ENCODE results near the gene CADPS. TPM values are rescaled to one million over a fixed set of nuclear protein-coding genes. Genes with fewer than 3 reads are reported as not detected.

CADPS gene
- total RNA-seq, 1 donor, result 3.7 TPM

GRCh38 chr3:62823461-62824050 lies 51.7 kb downstream of the CADPS start:
- DNase-seq (ENCODE audit: low read depth), result no peak
- no peak for TF ChIP-seq CTCF (IDR thresholded peaks at IDR 0.05; ENCODE audit: insufficient read depth, low read length)
- no peak overlapping the region for H3K4me3 ChIP-seq (ENCODE audit: low read depth, low read length)

- no peak for DNase-seq (ENCODE audit: low read depth)
Observed at GRCh38 chr3:62822905-62823304, 52.3 kb downstream of the CADPS start.

GRCh38 chr3:62818347-62818746 lies 56.9 kb downstream of the CADPS start:
- no peak for TF ChIP-seq CTCF (IDR thresholded peaks at IDR 0.05; ENCODE audit: insufficient read depth, low read length)
- no peak overlapping the region for H3K4me3 ChIP-seq (ENCODE audit: low read depth, low read length)

More at GRCh38 chr3:62822905-62823304, 52.3 kb downstream of the CADPS start:
- TF ChIP-seq CTCF (IDR thresholded peaks at IDR 0.05; ENCODE audit: insufficient read depth, low read length), result no peak
- H3K4me3 ChIP-seq (ENCODE audit: low read depth, low read length), result no peak overlapping the region

GRCh38 chr3:62817678-62818077 lies 57.5 kb downstream of the CADPS start:
- no peak for DNase-seq (ENCODE audit: low read depth)
- H3K4me3 ChIP-seq (ENCODE audit: low read depth, low read length), result no peak overlapping the region
- no peak for TF ChIP-seq CTCF (IDR thresholded peaks at IDR 0.05; ENCODE audit: insufficient read depth, low read length)

More at GRCh38 chr3:62818347-62818746, 56.9 kb downstream of the CADPS start:
- DNase-seq (ENCODE audit: low read depth), result no peak

GRCh38 chr3:62815981-62816380 lies 59.2 kb downstream of the CADPS start:
- H3K4me3 ChIP-seq (ENCODE audit: low read depth, low read length), result no peak overlapping the region
- no peak for TF ChIP-seq CTCF (IDR thresholded peaks at IDR 0.05; ENCODE audit: insufficient read depth, low read length)
- no peak for DNase-seq (ENCODE audit: low read depth)

- H3K4me3 ChIP-seq (ENCODE audit: low read depth, low read length), result no peak overlapping the region
- no peak for DNase-seq (ENCODE audit: low read depth)
- no peak for TF ChIP-seq CTCF (IDR thresholded peaks at IDR 0.05; ENCODE audit: insufficient read depth, low read length)
Observed at GRCh38 chr3:62812631-62813030, 62.6 kb downstream of the CADPS start.

GRCh38 chr3:62811119-62811518 lies 64.1 kb downstream of the CADPS start:
- no peak for DNase-seq (ENCODE audit: low read depth)
- TF ChIP-seq CTCF (IDR thresholded peaks at IDR 0.05; ENCODE audit: insufficient read depth, low read length), result no peak
- H3K4me3 ChIP-seq (ENCODE audit: low read depth, low read length), result no peak overlapping the region

Measured in fibroblast of the aortic adventitia (primary cell).